NT2/D1 (cell line): ENCODE data around the gene KBTBD4.

Source experiments
- YY1 ChIP-seq: IDR thresholded peaks from 2 replicates; pipeline ENCODE4 v1.6.1; 2011; ENCODE audit not compliant: insufficient read length, insufficient read depth
- ZNF274 ChIP-seq: IDR thresholded peaks from 2 replicates; pipeline ENCODE4 v1.6.1; 2011; ENCODE audit warnings: mild to moderate bottlenecking, low read depth, low read length

GRCh38 chr11:47617417-47617809 is 38.6 kb upstream of the KBTBD4 start:
- TF ChIP-seq ZNF274 (no peak), YY1 (no peak)
